NCI-H2107 treated with DMSO at 0.1 percent for 48 hours (cell line): ENCODE data around the gene TBX21.
"Not testable (repeated sequence)": the region's sequence is repeated elsewhere in the genome, so short reads cannot be mapped to it uniquely, and the experiment has no call there.

Experiments used
- DNase-seq: peaks from one replicate; lab custom pipeline; 2025; ENCODE audit not compliant: unreplicated experiment; lab: John Stamatoyannopoulos, UW

The TBX21 gene

GRCh38 chr17:47729476-47729875 is 3.6 kb upstream of the TBX21 start:
- no peak for DNase-seq

GRCh38 chr17:47730681-47731080 is 2.4 kb upstream of the TBX21 start:
- no peak for DNase-seq

GRCh38 chr17:47731396-47731795 is 1.6 kb upstream of the TBX21 start:
- DNase-seq = no peak

GRCh38 chr17:47732399-47733046 is 513 bp upstream of the TBX21 start:
- DNase-seq = no peak

GRCh38 chr17:47733674-47734410 is 806 bp downstream of the TBX21 start:
- no peak for DNase-seq

- DNase-seq = no peak
Observed at GRCh38 chr17:47735139-47735464, 2.1 kb downstream of the TBX21 start.

GRCh38 chr17:47735536-47736011 is 2.5 kb downstream of the TBX21 start:
- no peak for DNase-seq

GRCh38 chr17:47736501-47737495 is 3.8 kb downstream of the TBX21 start:
- no peak for DNase-seq

- no peak for DNase-seq
Observed at GRCh38 chr17:47738178-47738577, 5.1 kb downstream of the TBX21 start.

GRCh38 chr17:47739150-47739549 is 6.1 kb downstream of the TBX21 start:
- no peak for DNase-seq

GRCh38 chr17:47739945-47740344 is 6.9 kb downstream of the TBX21 start:
- DNase-seq = not testable (repeated sequence)

- DNase-seq = no peak
Observed at GRCh38 chr17:47741109-47741792, 8.2 kb downstream of the TBX21 start.

GRCh38 chr17:47741793-47742145 is 8.7 kb downstream of the TBX21 start:
- DNase-seq = no peak

GRCh38 chr17:47742319-47743181 is 9.5 kb downstream of the TBX21 start:
- no peak for DNase-seq

GRCh38 chr17:47744168-47745036 is 11.4 kb downstream of the TBX21 start:
- DNase-seq = no peak

GRCh38 chr17:47745037-47745380 is 12.0 kb downstream of the TBX21 start:
- DNase-seq = no peak

- DNase-seq = no peak
Observed at GRCh38 chr17:47751471-47751870, 18.4 kb downstream of the TBX21 start.

GRCh38 chr17:47757386-47757785 is 24.4 kb downstream of the TBX21 start:
- DNase-seq = no peak

GRCh38 chr17:47760409-47761140 is 27.5 kb downstream of the TBX21 start:
- DNase-seq = no peak
